GM21825 (cell line): ENCODE measurements around the gene USF2.
A peak's percentile ranks its signal among the peaks of the same experiment; 100 is the strongest.
"Not testable (repeated sequence)": the region's sequence is repeated elsewhere in the genome, so short reads cannot be mapped to it uniquely, and the experiment has no call there.

Source experiments
- ATAC-seq: cut with Tn5 transposase; IDR thresholded peaks from one replicate; pipeline ENCODE4 v1.9.1; 2021; ENCODE audit warnings: mild to moderate bottlenecking, moderate library complexity; ENCODE audit not compliant: unreplicated experiment

USF2 gene

DNA sequence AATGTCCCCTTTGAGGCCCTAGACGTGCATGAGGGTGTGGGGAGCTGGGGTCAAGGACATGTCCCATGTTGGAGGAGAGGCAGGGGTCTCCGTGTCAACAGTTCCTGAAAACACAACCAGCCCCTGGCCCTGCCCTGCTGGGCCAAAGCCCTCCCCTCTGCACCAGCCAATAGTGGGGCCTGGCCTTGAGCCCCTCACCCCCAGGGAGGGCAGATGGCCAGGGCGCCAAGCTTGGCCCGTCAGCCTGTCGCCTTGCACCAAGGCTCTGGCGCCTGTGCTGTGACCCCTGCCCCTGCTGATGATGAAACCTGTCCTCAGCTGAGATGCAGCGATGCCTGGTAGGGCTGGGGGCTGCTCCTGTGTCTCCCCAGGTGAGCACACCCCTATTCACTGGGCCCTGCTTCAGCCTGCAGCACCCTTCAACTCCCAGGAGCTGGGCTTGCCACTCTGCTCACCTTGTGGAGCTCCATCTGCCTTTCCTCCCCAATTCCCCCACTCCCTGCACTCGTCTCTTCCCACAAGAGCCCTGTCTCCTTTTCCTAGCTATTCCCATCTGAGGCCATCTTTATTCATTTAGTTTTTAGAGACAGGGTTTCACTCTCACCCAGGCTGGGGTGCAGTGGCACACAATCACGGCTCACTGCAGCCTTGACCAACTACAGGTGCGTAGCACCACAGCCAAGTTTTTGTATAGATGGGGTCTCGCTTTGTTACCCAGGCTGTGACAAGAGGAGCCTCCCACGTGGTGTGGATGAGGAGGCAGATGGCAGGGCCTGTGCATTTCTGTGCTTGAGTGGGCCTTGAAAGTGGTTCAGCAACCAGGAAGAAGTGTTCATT is 11.4 kb downstream of the USF2 start:
- ATAC-seq = no peak

DNA sequence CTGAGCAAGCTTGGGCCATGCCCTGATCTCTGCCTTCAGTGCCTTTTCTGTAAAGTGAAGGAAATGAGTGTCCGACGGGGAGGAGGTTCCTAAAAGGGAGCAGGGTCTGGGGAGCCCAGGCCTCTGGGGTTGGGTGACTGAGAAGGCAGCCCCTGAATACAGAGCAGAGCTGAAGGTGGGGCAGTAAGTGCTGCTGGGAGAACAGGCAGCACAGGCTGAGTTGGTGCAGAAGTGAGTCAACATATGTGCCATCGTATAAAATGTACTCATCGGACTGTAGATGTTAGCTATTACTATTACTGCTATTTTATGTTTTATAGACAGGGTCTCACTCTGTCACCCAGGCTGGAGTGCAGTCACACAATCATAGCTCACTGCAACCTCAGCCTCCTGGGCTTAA is 12.5 kb downstream of the USF2 start:
- ATAC-seq = no peak

DNA sequence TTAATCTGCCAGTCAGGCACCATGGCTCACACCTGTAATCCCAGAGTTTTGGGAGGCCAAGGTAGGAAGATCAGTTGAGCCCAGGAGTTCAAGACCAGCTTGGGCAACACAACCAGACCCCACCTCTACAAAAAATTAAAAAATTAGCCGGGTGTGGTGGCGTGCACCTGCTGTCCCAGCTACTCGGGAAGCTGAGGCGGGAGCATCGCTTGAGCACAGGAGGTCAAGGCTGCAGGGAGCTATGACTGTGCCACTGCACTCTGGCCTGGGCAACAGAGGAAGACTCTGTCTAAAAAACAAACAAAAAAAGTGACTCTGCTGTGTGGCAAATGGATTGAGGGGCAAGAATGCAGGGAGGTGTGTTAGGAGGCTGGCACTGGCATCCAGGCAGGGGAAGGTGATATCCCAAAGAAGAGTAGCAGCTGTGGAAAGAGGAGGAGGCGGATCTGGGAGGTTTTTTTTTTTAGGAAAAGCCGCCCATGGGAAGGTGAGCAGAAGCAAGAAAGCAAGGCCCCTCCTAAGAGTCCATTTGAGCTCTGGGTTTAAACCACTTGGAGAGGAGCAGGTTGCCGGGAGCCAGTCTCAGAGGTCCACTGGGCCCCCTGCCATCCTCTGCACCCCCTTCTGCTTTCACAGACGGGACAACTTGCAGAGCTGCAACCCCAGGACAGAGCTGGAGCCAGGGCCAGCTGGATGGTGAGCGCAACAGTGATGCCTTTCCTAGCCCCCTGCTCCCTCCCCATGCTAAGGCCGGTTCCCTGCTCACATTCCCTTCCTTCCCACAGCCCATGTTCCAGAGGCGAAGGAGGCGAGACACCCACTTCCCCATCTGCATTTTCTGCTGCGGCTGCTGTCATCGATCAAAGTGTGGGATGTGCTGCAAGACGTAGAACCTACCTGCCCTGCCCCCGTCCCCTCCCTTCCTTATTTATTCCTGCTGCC is 15.7 kb downstream of the USF2 start:
- ATAC-seq = no peak

DNA sequence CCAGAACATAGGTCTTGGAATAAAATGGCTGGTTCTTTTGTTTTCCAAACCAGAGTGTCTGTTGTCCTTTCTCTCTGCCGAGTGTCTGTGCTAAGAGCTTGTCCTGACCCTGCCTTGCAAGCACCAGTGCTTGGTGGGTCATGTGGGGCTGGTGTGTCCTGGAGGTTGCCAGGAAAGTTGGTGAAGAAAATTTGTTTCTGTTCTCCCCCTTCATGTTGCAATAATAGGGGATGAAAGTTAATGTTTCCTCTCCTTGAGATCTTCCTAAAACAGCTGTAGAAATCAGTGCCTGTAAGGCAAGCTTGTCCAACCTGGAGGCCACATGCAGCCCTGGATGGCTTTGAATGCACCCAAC is 16.3 kb downstream of the USF2 start:
- ATAC-seq = no peak

DNA sequence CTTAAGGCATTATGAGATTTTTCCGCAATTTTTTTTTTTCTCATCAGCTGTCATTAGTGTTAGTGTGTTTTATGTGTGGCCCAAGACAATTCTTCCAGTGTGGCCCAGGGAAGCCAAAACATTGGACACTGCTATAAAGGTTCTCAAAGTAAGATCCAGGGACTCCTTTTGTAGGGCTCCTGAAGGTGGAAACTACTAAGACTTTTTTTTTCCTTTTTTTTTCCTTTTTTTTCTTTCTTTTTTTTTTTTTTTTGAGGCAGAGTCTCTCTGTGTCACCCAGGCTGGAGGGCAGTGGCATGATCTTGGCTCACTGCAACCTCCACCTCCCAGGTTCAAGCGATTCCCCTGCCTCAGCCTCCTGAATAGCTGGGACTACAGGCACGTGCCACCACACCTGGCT is 16.7 kb downstream of the USF2 start:
- ATAC-seq = not testable (repeated sequence)

DNA sequence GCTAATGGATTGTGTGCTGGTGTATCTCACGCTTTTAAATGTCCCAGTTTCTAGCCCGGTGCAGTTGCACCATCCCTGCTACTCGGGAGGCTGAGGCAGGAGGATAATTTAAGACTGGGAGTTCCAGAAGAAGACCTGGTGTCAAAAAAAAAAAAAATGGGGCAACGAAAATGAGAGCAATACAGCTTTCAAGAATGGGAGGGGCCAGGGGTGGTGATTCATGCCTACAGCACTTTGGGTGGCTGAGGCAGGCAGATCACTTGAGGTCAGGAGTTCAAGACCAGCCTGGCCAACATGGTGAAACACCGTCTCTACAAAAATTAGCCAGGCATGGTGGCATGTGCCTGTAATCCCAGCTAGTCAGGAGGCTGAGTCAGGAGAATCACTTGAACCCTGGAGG is 17.3 kb downstream of the USF2 start:
- not testable (repeated sequence) for ATAC-seq

DNA sequence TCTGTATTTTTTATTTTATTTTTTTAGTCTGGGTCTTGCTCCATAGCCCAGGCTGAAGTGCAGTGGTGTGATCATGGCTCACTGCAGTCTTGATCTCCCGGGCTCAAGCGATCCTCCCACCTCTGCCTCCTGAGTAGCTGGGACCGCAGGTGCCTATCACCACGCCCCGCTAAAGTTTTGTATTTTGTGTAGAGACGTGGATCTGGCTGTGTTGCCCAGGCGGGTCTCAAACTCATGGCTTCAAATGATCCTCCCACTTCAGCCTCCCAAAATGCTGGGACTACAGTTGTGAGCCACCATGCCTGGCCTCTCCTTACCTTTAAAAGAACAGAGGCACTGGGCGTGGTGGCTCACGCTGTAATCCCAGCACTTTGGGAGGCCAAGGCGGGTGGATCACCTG is 19.0 kb downstream of the USF2 start:
- ATAC-seq = no peak

DNA sequence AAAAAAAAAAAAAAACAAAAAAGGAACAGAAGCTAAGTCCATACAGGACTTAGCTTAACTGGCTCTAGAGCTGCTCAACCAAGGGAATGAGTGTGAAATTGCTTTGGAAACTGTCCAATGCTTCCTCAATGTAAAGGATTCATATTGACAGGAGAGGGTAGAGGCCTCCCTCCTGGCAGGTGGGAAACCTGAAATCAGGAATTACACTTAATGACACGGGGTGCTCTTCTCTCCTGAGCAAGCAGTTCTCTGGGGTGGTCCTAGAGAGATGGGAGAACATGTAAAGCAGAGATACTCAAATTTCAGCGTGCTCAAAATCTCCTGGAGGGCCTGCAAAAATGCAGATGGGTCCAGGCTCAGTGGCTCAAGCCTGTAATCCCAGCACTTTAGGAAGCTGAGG is 19.6 kb downstream of the USF2 start:
- ATAC-seq = no peak

DNA sequence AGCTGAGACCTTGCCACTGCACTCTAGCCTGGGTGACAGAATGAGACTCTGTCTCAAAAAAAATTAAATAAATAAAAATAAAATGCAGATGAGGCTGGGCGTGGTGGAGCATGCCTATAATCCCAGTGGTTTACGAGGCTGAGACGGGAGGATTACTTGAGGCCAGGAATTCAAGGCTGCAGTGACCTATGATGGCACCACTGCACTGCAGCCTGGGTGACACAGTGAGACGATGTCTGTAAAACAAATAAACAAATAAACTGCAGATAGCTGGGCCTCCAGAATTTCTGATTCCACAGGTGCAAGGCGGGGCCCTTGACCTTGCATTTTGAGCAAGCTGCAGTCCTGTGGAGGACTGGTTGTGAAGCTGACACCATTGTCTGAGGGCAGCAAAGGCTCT is 20.1 kb downstream of the USF2 start:
- no peak for ATAC-seq

DNA sequence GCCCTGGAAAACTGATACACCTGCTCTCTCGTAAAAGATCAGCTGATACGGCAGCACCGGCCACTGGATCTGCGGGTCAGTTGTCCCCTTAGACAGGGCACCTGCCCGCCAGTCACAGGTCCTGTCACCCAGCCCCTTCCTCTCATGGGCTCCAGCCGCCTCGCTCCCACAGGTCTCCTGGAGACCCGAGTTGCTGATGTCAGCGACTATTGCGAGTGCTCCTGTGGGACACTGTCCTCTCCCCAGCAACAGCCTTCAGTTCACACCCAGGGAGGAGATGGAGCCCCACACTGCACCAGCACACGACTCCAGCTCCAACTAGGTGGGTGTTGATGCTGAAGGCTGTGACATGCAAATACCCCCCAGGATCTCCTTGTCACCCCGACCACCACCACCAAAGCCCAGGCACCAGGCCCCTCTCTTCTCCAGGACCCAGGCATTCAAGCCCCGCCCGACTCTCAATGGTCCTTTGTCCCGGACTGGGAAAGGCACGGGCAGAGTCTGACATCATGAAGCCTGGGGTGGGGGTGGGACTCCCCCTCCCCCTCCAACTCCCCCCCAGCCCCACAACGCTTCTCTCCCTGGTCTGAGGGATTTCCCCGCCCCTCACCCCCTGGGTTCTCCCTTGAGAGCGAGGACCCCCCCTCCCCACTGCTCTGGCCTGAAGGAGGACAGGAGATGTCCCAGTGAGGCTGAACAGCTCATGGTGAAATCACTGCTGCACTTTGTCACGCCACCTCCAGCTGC is 21.8 kb downstream of the USF2 start:
- ATAC-seq = no peak

DNA sequence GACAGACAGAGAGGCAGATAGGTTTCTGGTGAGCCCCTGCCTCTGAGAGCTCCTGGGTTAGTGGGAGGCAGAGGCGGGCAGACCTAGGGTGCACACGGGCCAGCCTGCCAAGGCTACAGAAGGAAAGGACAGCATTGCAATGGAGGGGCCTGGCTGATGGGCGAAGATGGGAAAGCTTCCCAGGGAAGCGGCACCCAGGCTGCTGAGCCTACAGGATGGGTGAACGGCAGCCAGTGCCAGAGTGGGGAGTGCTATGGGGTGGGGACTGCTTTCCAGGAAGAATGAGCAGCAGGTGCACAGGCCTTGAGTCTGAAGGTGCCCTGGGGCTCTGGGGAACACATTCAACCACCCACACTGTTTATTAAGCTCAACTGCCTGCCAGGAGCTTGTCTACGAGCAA is 22.5 kb downstream of the USF2 start:
- ATAC-seq = no peak

DNA sequence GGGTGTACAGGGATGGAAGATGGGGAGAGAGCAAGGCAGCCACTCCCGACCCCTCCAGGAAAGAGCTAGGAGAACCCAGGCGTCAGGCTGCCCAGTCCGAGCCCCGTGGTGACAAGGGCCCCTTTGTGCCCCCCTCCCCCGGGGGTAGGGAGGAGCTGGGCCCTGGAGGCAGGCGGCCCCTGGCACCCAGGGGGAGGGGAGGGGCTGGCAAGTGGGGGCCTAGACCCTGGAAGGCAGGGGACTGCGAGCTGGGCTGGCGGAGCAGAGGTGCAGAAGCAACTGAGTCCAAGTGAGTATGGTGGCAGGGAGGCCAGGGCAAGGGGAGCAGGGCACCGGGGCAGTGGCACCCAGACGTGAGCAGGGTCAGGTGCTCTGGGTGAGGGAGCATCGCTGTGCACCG is 23.2 kb downstream of the USF2 start, which contains the start of gene MAG:
Gene MAG, plus strand, starts transcription at position 246 of the 400 bp plus-strand sequence. CDS start 3,248 bp downstream, outside the sequence.
- no peak for ATAC-seq

DNA sequence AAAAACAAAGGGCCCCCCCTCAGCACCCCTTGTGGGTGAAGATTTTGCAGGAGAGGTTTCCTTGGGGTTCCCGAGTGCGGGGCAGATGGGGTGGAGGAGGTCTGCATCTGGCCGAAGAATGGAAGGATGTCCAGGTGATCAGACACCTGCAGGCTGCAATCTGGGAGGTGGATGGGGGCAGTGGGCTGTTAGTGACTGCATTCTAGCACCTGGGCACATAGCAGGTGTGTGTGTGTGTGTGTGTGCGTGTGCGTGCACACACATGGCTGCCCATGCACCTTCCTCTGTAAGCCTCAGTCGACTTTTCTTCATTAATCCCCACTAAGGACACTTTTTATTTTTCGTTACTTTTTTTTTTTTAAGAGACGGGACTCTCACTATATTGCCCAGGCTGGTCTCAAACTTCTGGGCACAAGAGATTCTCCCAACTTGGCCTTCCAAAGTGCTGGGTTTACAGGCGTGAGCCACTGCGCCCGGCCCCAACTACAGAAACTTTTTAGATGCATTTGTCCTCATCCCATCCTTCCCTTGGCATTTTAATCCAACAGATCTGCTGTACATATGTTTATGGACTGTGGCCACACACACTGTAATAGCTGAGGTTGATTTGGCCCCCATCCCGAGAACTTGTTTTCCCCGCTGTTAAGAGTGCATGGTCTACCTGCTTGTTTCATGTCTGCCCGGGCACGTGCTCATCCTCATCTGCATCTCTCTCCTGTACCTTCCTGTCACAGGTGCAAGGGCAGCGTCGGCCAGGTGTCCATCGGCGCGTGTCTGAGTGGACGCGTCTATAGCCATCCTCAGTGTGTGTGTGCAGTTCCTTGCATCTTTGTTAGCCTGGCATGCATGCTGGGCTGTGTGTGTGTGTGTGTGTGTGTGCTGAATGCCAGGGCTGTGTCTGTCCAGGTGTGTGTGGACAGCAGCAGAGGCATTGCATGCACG is 23.9 kb downstream of the USF2 start:
- no peak for ATAC-seq

DNA sequence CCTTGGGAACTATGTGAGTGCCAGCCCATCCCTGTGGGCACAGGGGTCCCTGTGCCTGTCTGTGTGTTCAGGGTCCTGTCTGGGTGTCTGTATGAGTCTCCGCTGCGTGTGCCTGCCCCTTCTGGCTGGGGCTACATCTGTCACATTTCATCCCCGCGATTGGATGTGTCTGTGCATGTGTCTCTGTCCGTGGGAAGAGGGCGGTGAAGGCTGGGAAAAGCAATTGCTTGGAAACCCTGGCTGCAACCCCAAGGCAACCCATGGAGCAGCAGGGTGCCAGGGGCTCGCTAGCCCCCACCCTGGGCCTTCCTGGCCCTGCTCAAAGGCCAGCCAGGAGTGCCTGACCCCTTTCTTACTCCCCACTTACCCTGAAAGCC is 24.6 kb downstream of the USF2 start:
- no peak for ATAC-seq

DNA sequence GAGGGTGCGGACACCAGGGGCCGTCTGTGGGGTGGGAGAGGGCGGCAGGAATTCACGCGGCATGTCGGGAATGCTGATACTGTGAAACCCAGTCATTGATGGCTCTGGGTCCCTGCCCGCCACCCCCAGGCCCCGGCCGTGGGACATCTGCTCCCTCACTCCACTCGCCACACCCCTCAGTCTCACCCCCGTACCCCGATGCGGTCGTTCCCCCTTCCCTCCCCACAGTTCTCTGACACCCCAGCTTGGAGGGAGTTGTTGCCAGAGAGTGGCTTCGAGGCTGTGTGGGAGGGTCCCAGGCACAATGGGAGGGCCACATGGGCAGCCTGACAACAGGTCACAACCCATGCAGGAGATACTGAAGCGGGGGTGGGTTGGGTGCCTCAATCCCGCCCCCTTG is 25.0 kb downstream of the USF2 start:
- ATAC-seq = no peak

DNA sequence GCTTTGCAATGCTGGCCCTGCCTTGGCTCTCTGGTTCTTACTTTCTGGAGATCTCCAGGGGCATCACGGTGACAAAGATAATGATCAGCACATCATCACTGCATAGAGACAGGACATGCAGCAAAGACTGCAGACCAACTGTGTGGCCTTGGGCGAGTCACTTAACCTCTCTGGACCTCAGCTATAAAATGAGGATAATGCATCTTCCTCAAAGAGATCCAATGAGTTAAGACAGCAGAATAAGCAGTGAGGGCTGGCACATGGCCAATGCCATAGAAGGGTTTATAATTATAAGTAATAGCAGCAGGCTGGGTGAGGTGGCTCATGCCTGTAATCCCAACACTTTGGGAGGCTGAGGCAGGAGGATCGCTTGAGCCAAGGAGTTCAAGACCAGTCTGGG is 25.6 kb downstream of the USF2 start:
- ATAC-seq = no peak

DNA sequence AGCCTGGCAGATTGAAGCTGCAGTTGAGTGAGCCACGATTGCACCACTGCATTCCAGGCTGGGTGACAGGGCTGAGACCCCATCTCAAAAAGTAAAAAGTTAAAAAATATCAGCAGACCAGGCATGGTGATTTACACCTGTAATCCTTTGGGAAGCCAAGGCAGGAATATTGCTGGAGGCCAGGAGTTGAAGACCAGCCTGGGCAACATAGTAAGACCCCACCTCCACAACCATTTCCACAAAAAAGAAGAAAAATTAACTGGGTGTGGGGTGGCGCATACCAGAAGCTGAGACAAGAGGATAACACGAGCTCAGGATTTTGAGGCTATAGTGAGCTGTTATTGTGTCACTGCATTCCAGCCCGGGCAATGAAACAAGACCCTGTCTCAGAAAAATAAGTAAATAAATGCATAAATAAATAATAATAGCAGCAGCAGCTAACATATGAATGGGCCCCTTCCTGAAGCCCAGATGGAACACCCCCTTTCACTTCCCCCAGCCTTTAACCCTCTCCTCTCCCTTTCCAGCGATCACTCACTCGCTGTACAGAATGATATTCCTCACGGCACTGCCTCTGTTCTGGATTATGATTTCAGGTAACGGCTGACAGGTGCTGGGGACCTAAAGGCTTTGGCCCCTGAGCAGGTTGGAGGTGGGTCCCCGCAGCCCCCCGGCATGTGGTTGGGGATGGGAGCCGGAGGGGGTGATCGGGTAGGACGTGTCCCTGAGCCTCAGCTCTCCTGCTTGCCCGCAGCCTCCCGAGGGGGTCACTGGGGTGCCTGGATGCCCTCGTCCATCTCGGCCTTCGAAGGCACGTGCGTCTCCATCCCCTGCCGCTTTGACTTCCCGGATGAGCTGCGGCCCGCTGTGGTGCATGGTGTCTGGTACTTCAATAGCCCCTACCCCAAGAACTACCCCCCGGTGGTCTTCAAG is 26.4 kb downstream of the USF2 start:
- no peak for ATAC-seq

DNA sequence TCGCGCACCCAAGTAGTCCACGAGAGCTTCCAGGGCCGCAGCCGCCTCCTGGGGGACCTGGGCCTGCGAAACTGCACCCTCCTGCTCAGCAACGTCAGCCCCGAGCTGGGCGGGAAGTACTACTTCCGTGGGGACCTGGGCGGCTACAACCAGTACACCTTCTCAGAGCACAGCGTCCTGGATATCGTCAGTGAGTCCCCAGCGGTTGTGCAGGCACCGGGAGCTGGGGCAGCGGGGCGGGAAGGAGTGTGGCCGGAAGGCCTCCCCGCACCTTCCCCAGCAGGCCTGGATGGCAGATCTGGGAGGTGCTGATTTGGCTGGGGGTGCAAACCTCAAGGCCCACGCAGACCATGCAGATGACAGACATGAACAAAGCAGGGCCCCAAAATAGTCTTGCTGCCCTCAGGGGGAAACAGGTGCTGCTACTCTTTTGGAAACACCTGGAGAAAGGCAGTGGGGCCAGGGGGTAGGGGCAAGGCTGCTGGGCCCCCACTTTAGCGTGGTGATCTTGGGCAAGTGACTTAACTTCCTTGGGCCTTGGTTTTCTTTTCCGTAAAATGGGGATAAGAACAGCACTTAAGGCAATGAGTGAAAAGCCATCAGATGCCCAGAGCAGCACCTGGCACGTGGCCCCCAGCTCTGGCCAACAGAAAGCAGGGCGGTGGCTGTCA is 27.2 kb downstream of the USF2 start:
- peak; percentile 53 for ATAC-seq
